SK-N-SH (cell line): ENCODE data around the gene SLC16A10. TPM values are rescaled to one million over a fixed set of nuclear protein-coding genes. Genes with fewer than 3 reads are reported as not detected.

Experiments
- CTCF ChIA-PET: fragments of 300-600, 350-600 bp; formaldehyde crosslinking; extraction: SDS; loops from one replicate; lab custom pipeline; 2021; lab: Yijun Ruan, JAX
- POLR2A ChIA-PET: fragments of 350-600 bp; sonication (Branson Sonifier 250); formaldehyde crosslinking; extraction: SDS; loops from one replicate; lab custom pipeline; 2020; ENCODE audit warnings: antibody characterized with exemption, inconsistent platforms; lab: Yijun Ruan, JAX
- DNase-seq: peaks from one replicate; pipeline ENCODE4 v3.0.0; 2012
- H2AFZ ChIP-seq: fragments of 200-600 bp; sonication (generic); 2 replicates; pipeline ENCODE4 v1.8.1; 2016; ENCODE audit warnings: antibody characterized with exemption, mild to moderate bottlenecking, low read depth
- H3F3A ChIP-seq: fragments of 200-600 bp; sonication (generic); replicated peaks from 2 replicates; pipeline ENCODE3; 2016; ENCODE audit warnings: antibody characterized with exemption, mild to moderate bottlenecking; ENCODE audit not compliant: insufficient read depth
- H3K27ac ChIP-seq, 2 experiments: fragments of 200-500 bp in 1 of 2; fragments of 200-600 bp in 1 of 2; sonication (Bioruptor generic) in 1 of 2; sonication (generic), shearing (Covaris generic) in 1 of 2; 2 replicates each; pipeline versions ENCODE4 v1.5.1 to v1.6.1; 2014 to 2016; ENCODE audit warnings: low read depth in 2 of 2, inconsistent platforms in 1 of 2, low read length in 1 of 2, mild to moderate bottlenecking in 1 of 2, mixed read lengths in 1 of 2
- H3K27me3 ChIP-seq: fragments of 200-600 bp; sonication (generic), shearing (Covaris generic); 2 replicates; pipeline ENCODE4 v1.6.1; 2016; ENCODE audit warnings: mixed run types; ENCODE audit not compliant: insufficient read depth
- H3K36me3 ChIP-seq, 2 experiments: fragments of 200-500 bp in 1 of 2; fragments of 200-600 bp in 1 of 2; sonication (Bioruptor generic) in 1 of 2; sonication (generic) in 1 of 2; replicated peaks in 1 of 2; 2 replicates each; pipeline versions ENCODE3 to v1.5.1; 2014 to 2016; ENCODE audit warnings: low read length in 1 of 2, mild to moderate bottlenecking in 1 of 2; ENCODE audit not compliant: insufficient read depth in 2 of 2, control insufficient read depth in 1 of 2
- H3K4me1 ChIP-seq, 2 experiments: fragments of 200-500 bp in 1 of 2; fragments of 200-600 bp in 1 of 2; sonication (Bioruptor generic) in 1 of 2; sonication (generic), shearing (Covaris generic) in 1 of 2; 2 replicates each; pipeline versions ENCODE4 v1.5.1 to v1.6.1; 2014 to 2016; ENCODE audit warnings: low read depth in 1 of 2, low read length in 1 of 2, mixed run types in 1 of 2; ENCODE audit not compliant: insufficient read depth in 2 of 2, control insufficient read depth in 1 of 2
- H3K4me2 ChIP-seq: fragments of 200-600 bp; sonication (generic), shearing (Covaris generic); 2 replicates; pipeline ENCODE4 v1.6.1; 2017; ENCODE audit warnings: mixed run types
- H3K4me3 ChIP-seq, 2 experiments: fragments of 200-500 bp in 1 of 2; fragments of 200-600 bp in 1 of 2; sonication (Bioruptor generic) in 1 of 2; sonication (generic), shearing (Covaris generic) in 1 of 2; 2 replicates each; pipeline versions ENCODE4 v1.5.1 to v1.8.1; 2014 to 2016; ENCODE audit warnings: low read depth in 2 of 2, inconsistent platforms in 1 of 2, low read length in 1 of 2, mild to moderate bottlenecking in 1 of 2, mixed read lengths in 1 of 2, moderate library complexity in 1 of 2
- H3K79me2 ChIP-seq: fragments of 200-600 bp; sonication (generic); 2 replicates; pipeline ENCODE4 v1.8.1; 2017; ENCODE audit warnings: mild to moderate bottlenecking; ENCODE audit not compliant: insufficient read depth
- H3K9ac ChIP-seq: fragments of 200-600 bp; sonication (generic); 2 replicates; pipeline ENCODE4 v1.6.1; 2017; ENCODE audit warnings: mixed run types
- H3K9me2 ChIP-seq: fragments of 200-600 bp; sonication (generic); 2 replicates; pipeline ENCODE4 v1.6.1; 2017; ENCODE audit warnings: mixed run types
- H3K9me3 ChIP-seq: fragments of 200-600 bp; sonication (generic); 2 replicates; pipeline ENCODE4 v1.6.1; 2017; ENCODE audit warnings: mixed run types, mild to moderate bottlenecking, moderate library complexity
- H4K20me1 ChIP-seq: fragments of 200-600 bp; sonication (generic); 2 replicates; pipeline ENCODE4 v1.6.1; 2017; ENCODE audit warnings: mild to moderate bottlenecking, mixed run types; ENCODE audit not compliant: insufficient read depth
- CTCF ChIP-seq: fragments of 200-600 bp; sonication (generic); IDR thresholded peaks from 2 replicates; pipeline ENCODE4 v1.6.1; 2017; ENCODE audit warnings: antibody characterized with exemption, mild to moderate bottlenecking, moderate library complexity
- ELF1 ChIP-seq: IDR thresholded peaks from 2 replicates; pipeline ENCODE4 v1.4.0; 2012
- FOSL2 ChIP-seq: IDR thresholded peaks from 2 replicates; pipeline ENCODE4 v1.4.0; 2012; ENCODE audit warnings: low read depth, mild to moderate bottlenecking, moderate library complexity, borderline replicate concordance
- FOXM1 ChIP-seq: IDR thresholded peaks from 2 replicates; pipeline ENCODE4 v1.4.0; 2012; ENCODE audit warnings: low read depth, mild to moderate bottlenecking
- GABPA ChIP-seq: IDR thresholded peaks from 2 replicates; pipeline ENCODE4 v1.4.0; 2012; ENCODE audit warnings: low read depth, mild to moderate bottlenecking
- GATA2 ChIP-seq: sonication (generic); formaldehyde crosslinking; IDR thresholded peaks from 2 replicates; pipeline ENCODE4 v1.5.0; 2020; ENCODE audit warnings: mild to moderate bottlenecking, missing genetic modification reagents
- JUND ChIP-seq: IDR thresholded peaks from 2 replicates; pipeline ENCODE4 v1.4.0; 2012
- MEF2A ChIP-seq: IDR thresholded peaks from 2 replicates; pipeline ENCODE4 v1.4.0; 2012; ENCODE audit warnings: low read depth, borderline replicate concordance
- PBX3 ChIP-seq: IDR thresholded peaks from 2 replicates; pipeline ENCODE4; 2012
- POLR2AphosphoS5 ChIP-seq: IDR thresholded peaks from 2 replicates; pipeline ENCODE4 v1.6.1; 2012; ENCODE audit warnings: low read depth, low read length
- REST ChIP-seq: IDR thresholded peaks from 2 replicates; pipeline ENCODE4 v1.6.1; 2012; ENCODE audit warnings: mild to moderate bottlenecking, low read depth, low read length, moderate library complexity
- RFX5 ChIP-seq: IDR thresholded peaks from 2 replicates; pipeline ENCODE4 v1.6.1; 2012; ENCODE audit warnings: mild to moderate bottlenecking, improper control_type of control experiment, low read length
- RXRA ChIP-seq: IDR thresholded peaks from 2 replicates; pipeline ENCODE4 v1.4.0; 2012; ENCODE audit warnings: low read depth, mild to moderate bottlenecking, borderline replicate concordance
- TAF1 ChIP-seq: IDR thresholded peaks from 2 replicates; pipeline ENCODE4 v1.6.1; 2012; ENCODE audit warnings: low read depth, mild to moderate bottlenecking, low read length, moderate library complexity, borderline replicate concordance
- TEAD4 ChIP-seq: IDR thresholded peaks from 2 replicates; pipeline ENCODE4 v1.4.0; 2012; ENCODE audit warnings: mild to moderate bottlenecking, borderline replicate concordance; ENCODE audit not compliant: insufficient read depth
- USF1 ChIP-seq: IDR thresholded peaks from 2 replicates; pipeline ENCODE4 v1.4.0; 2012; ENCODE audit warnings: low read depth, borderline replicate concordance
- USF2 ChIP-seq: fragments of 150-350 bp; IDR thresholded peaks from 2 replicates; pipeline ENCODE4 v1.6.1; 2017; ENCODE audit warnings: antibody characterized with exemption, low read length, low read depth, borderline replicate concordance
- WGBS: methylation state at CpG from one replicate; pipeline ENCODE4 v1.1.6; 2017; ENCODE audit warnings: low lambda C conversion rate; 5-methylcytosine and 5-hydroxymethylcytosine counted together
- polyA plus RNA-seq, 3 experiments: library from polyadenylated mRNA; depleted of rRNA; stranded (reverse); fragments of >200 nt; gene quantifications; 2 replicates each; pipeline ENCODE4 v1.2.3, GENCODE V29; 2012
- TF ChIP-seq, protein P1 (sequence below): IDR thresholded peaks from 2 replicates; pipeline ENCODE4 v1.4.0; 2012; ENCODE audit warnings: low read depth, borderline replicate concordance

Gene SLC16A10
- polyA plus RNA-seq, 1 of the 3 experiments (the other 2 are of a cell fraction), result 0.12 TPM

GRCh38 chr6:111243095-111243494, 155.8 kb downstream of the SLC16A10 start:
- ChIA-PET CTCF (interaction anchor here (2.3 kb wide), 1 partner anchor 33 kb away, joined by 9 read pairs; no protein-coding TSS in a partner anchor), POLR2A (no interaction called here)
- Histone ChIP-seq H3K4me3 (no peak overlapping the region), H3K27ac (peak overlapping the region in 1 of 2 experiments; percentile 61; a peak in 1 of 4 replicates), H4K20me1 (no peaks in the 10 kb centered on the region), H3K36me3 (no peaks in the 10 kb centered on the region), H3K9me2 (no peaks in the 10 kb centered on the region), H3K4me1 (0 out of 4 replicates have a peak, but pooled peaks cover 0 to 7% of the 10 kb centered on the region in 2 experiments), H2AFZ (peak overlapping the region; percentile 13; the same call in 1 of the 2 replicates), H3K79me2 (no peaks in the 10 kb centered on the region), H3K27me3 (no peaks in the 10 kb centered on the region), H3K9me3 (no peaks in the 10 kb centered on the region), H3F3A (peaks cover 21% of the 10 kb centered on the region), H3K4me2 (peak overlapping the region; percentile 58; the same call in 1 of the 2 replicates), H3K9ac (no peak overlapping the region)
- DNase-seq, result no peak
- 90% methylated on average over 4 of the region's 4 CpGs for WGBS
- TF ChIP-seq TEAD4 (no peak), MEF2A (no peak), TAF1 (no peak), ELF1 (no peak), FOSL2 (no peak), RFX5 (no peak), USF1 (no peak), REST (no peak), PBX3 (no peak), POLR2AphosphoS5 (no peak), FOXM1 (no peak), GABPA (no peak), JUND (no peak), USF2 (no peak), RXRA (no peak), CTCF (no peak), GATA2 (CRISPR knock-in tag) (no peak)
- TF ChIP-seq, protein P1, sequence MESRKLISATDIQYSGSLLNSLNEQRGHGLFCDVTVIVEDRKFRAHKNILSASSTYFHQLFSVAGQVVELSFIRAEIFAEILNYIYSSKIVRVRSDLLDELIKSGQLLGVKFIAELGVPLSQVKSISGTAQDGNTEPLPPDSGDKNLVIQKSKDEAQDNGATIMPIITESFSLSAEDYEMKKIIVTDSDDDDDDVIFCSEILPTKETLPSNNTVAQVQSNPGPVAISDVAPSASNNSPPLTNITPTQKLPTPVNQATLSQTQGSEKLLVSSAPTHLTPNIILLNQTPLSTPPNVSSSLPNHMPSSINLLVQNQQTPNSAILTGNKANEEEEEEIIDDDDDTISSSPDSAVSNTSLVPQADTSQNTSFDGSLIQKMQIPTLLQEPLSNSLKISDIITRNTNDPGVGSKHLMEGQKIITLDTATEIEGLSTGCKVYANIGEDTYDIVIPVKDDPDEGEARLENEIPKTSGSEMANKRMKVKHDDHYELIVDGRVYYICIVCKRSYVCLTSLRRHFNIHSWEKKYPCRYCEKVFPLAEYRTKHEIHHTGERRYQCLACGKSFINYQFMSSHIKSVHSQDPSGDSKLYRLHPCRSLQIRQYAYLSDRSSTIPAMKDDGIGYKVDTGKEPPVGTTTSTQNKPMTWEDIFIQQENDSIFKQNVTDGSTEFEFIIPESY, result no peak
